ENCODE measurements around the gene MUC2.
A peak's percentile ranks its signal among the peaks of the same experiment; 100 is the strongest.

The MUC2 gene

DNA sequence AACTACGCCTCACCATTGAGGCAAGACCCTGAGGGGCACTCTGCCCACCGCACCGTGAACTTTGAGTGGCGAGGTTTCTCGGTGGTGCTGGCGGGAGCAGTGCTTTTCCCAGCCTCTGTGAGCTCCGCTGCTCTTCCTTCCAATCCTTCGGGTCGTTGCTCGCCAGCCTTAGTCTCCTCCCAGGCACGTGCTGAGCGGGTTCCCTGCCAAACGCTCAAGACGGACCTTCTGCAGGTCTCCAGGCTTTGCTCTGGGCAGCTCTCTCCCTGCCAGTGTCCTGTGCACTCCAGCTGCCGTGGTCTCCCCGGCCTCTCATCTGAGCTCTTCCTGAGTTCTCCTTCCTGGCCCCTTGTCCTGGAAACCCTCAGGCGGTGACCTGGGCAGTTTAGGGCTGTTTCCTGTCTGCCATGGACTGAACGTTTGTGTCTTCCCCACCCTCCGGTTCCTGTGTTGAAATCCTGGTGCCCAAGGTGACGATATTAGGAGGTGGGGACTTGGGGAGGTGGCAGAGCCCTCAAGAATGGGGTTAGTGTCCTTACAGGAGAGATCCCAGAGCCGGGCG, 27.0 kb upstream of the MUC2 start:
- H3K36me3 ChIP-seq (ENCODE audit: insufficient read depth, low read length) = no peaks in the 10 kb centered on the region
- peak overlapping the region; percentile 57 for H3K9ac ChIP-seq (ENCODE audit: insufficient read length)
- H3K9me3 ChIP-seq (ENCODE audit: low read depth, low read length) = no peaks in the 10 kb centered on the region
- TF ChIP-seq EZH2 (IDR thresholded peaks at IDR 0.05) = no peak
- no peak for TF ChIP-seq POLR2AphosphoS5 (IDR thresholded peaks at IDR 0.05; ENCODE audit: borderline replicate concordance, low read depth, low read length)
- TF ChIP-seq FOXP2 (optimal IDR thresholded peaks at IDR 0.05; ENCODE audit: control extremely low read depth, extremely low read length, insufficient read depth) = no peak
- peak overlapping the region; percentile 97 for H3K27ac ChIP-seq
- DNase-seq (ENCODE audit: low read depth, low spot score) = no peak
- peak overlapping the region; percentile 21; the same call in 1 of the 2 replicates for H3K4me3 ChIP-seq

DNA sequence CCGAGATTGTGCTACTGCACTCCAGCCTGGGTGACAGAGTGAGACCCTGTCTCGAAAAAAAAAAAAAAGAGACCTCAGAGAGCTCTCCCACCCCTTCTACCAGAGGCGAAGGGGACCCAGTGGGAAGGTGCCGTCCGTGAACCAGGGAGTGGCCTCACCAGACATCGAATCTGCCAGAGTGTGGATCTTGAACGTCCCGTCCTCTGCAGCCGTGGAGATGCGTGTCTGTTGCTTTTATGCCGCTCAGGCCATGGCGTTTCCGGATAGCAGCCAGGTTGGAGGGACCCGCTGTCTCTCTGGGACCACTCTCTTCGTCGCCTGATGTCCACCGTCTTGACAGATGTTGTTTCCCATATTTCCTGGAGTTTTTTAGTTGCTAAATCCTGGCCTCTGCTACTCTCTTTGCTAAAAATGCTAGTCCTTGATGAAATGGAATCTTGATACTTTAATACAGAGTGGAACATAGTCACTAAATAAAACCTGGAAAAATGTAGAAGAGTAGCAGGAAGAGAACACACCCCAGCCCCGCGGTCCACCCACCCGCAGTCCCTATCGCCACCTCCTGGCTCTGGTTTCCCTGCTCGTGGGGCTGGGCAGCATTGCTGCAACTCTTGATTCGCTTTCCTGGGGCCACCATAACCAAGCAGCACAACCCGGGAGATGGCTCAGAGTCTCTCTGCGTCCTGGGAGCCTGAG, 26.2 kb upstream of the MUC2 start:
- no peak overlapping the region for H3K9ac ChIP-seq (ENCODE audit: insufficient read length)
- TF ChIP-seq FOXP2 (optimal IDR thresholded peaks at IDR 0.05; ENCODE audit: control extremely low read depth, extremely low read length, insufficient read depth) = no peak
- TF ChIP-seq EZH2 (IDR thresholded peaks at IDR 0.05) = no peak
- TF ChIP-seq POLR2AphosphoS5 (IDR thresholded peaks at IDR 0.05; ENCODE audit: borderline replicate concordance, low read depth, low read length) = no peak
- DNase-seq (ENCODE audit: low read depth, low spot score) = no peak

DNA sequence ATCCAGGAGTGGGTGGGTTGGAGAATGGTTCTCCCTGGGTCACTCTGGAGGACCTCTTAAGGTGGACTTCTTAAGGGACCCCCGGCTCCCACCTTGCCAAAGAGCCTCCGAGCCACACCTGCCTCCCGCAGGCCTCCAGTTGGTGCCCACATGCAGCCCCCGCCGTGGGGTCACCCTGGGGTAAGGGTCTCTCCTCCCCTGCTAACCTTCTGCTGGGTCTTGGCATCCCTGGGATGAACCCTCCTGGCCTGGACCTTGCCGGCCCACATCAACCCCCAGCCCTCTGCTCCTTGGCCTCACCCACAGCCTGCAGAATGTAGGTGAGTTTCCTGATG, 25.6 kb upstream of the MUC2 start:
- H3K9ac ChIP-seq (ENCODE audit: insufficient read length) = no peak overlapping the region
- no peak for DNase-seq (ENCODE audit: low read depth, low spot score)
- no peaks in the 10 kb centered on the region for H3K9me3 ChIP-seq (ENCODE audit: low read depth, low read length)
- no peaks in the 10 kb centered on the region for H3K36me3 ChIP-seq (ENCODE audit: insufficient read depth, low read length)
- no peak overlapping the region for H3K4me3 ChIP-seq
- H3K27ac ChIP-seq = no peak overlapping the region
- TF ChIP-seq EZH2 (IDR thresholded peaks at IDR 0.05) = no peak
- TF ChIP-seq POLR2AphosphoS5 (IDR thresholded peaks at IDR 0.05; ENCODE audit: borderline replicate concordance, low read depth, low read length) = no peak
- TF ChIP-seq FOXP2 (optimal IDR thresholded peaks at IDR 0.05; ENCODE audit: control extremely low read depth, extremely low read length, insufficient read depth) = no peak

More for the DNA sequence above, 26.2 kb upstream of the MUC2 start:
- H3K9me3 ChIP-seq (ENCODE audit: low read depth, low read length) = no peaks in the 10 kb centered on the region
- no peak overlapping the region for H3K4me3 ChIP-seq
- H3K36me3 ChIP-seq (ENCODE audit: insufficient read depth, low read length) = no peaks in the 10 kb centered on the region
- H3K27ac ChIP-seq = no peak overlapping the region

DNA sequence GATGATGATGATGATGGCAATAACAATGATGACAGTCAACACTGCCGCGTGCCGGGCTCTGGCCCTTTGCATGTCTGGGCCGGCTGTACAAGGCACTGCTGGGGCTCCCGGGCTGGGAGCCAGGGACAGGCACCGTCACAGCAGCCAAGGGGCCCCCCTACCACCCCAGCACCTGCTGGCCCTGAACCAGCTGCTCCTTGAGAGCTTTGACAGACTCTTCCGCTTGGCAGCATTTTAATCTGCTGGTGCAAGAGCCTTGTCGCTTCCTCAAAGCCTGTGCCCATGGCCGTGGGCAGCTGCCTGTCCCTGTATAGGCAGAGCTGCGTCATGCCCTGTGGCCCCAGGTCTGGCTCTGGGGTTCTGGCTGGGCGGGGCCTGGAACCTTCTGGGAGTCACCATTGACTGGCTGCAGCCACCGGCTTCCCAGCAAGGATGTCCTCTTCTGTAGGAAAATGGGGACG, 25.2 kb upstream of the MUC2 start:
- Histone ChIP-seq H3K4me3 (no peak overlapping the region), H3K27ac (no peak overlapping the region), H3K9me3 (ENCODE audit: low read depth, low read length) (no peaks in the 10 kb centered on the region), H3K9ac (ENCODE audit: insufficient read length) (no peak overlapping the region), H3K36me3 (ENCODE audit: insufficient read depth, low read length) (no peaks in the 10 kb centered on the region)
- TF ChIP-seq EZH2 (IDR thresholded peaks at IDR 0.05) (no peak), POLR2AphosphoS5 (IDR thresholded peaks at IDR 0.05; ENCODE audit: borderline replicate concordance, low read depth, low read length) (no peak)
- DNase-seq (ENCODE audit: low read depth, low spot score) = no peak

DNA sequence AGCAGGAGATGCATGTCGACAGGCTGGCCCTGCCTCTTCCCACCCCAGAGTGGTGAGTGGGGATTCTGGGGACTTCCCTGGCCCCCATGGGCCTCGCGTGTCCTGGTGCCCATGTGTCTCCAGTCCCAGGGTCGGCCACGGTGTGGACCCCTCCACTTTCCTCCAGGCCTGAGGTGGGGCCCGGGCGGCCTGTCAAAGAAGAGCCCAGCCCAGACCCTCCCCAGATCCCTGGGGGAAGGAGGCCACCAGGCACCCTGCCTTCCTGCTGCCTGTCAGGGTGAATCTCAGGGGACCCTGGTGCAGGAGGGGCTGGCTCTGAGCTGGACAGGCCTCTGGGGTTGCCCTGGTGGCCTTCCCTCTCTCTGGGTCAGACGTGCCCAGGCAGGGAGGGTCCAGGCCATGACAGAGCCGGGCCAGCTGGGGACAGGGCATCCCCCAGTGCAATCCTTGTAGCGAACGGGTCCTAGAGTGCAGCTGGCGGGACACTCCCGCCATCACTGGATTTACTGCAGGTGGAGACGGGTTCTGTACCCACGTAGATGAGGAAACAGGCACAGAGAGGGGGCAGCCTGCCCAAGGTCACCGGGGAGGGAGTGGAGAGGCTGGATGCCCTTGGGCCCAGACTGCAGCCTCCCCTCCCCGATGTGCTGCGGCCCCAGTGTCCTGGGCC, 24.6 kb upstream of the MUC2 start:
- Histone ChIP-seq H3K27ac (no peak overlapping the region), H3K4me3 (no peak overlapping the region), H3K36me3 (ENCODE audit: insufficient read depth, low read length) (no peaks in the 10 kb centered on the region), H3K9ac (ENCODE audit: insufficient read length) (no peak overlapping the region), H3K9me3 (ENCODE audit: low read depth, low read length) (no peaks in the 10 kb centered on the region)
- DNase-seq (ENCODE audit: low read depth, low spot score) = no peak
- no peak for TF ChIP-seq EZH2 (IDR thresholded peaks at IDR 0.05)
- no peak for TF ChIP-seq POLR2AphosphoS5 (IDR thresholded peaks at IDR 0.05; ENCODE audit: borderline replicate concordance, low read depth, low read length)
- TF ChIP-seq FOXP2 (optimal IDR thresholded peaks at IDR 0.05; ENCODE audit: control extremely low read depth, extremely low read length, insufficient read depth) = no peak

DNA sequence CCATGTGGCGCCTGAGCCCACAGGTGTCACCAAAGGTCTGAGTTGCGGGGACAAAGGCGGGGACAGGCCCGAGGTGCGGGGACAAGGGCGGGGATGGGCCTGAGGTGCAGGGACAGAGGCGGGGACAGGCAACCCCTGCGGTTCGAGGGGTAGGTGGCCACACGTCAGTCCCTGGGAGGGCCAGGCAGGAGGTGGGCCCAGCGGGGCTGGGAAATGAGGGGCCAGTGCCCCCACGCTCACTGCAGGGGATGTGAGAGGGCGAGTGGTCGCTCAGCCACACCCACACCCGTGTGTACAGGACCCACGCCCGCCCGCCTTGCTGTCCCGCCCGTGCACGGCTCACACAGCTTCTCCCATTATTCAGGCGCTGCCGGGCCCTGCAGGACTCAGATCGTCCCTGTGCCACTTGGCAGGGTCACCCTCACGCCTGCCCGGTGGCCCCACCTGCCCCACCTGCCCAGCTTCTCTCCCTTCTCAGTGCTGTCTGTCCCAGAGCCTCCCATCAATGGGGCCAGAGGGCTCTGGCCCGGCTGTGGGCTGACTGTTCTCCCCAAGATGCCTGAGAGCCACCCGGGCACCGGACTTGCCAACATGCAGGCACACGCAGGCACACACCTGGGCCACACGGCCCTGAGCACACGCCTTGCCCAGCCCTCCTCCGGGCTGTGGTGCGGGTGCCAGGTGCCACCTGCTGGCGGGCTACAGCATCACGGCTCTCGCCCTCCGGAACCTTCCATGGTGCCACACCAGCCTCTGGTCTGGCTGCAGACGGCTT, 23.9 kb upstream of the MUC2 start:
- Histone ChIP-seq H3K9ac (ENCODE audit: insufficient read length) (no peak overlapping the region), H3K27ac (no peak overlapping the region)
- no peak for DNase-seq (ENCODE audit: low read depth, low spot score)

DNA sequence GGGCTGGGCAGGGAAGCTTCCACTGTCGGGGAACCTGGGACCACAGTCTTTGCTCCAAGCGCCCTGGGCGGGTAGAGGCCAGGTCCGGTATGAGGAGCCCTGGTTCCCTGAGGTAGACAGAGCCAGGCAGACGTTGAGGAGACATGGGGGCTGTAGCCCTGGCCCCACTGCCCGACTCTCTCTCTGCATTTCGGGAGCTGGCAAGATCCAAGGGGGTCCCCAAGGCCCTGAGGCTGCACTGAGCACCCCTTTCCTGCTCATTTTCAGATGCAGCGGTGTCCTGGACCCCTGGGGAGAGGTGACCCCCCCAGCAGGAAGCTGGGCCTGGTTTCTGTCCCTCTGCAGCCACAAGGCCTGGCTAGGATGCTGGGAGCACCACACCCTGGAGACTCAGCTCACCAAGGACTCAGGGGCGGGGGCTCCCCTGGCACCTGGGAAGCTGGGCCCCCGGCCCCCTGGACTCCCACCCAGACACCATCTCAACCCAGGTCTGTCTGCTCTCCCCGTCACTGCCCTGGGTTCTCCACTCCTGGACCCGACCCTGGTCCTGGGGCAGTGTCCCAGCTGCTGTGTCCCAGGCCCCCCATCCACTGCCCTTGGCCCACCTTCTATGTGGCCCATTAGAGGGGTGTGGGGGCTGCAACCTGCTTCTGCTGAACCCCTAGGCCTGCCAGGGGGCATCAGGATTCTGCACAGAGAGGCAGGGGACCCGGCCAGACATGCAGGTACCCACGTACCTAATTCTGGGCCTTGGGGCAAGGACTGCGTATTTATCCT, 23.1 kb upstream of the MUC2 start:
- TF ChIP-seq EZH2 (IDR thresholded peaks at IDR 0.05) (no peak), POLR2AphosphoS5 (IDR thresholded peaks at IDR 0.05; ENCODE audit: borderline replicate concordance, low read depth, low read length) (no peak), FOXP2 (optimal IDR thresholded peaks at IDR 0.05; ENCODE audit: control extremely low read depth, extremely low read length, insufficient read depth) (no peak)
- Histone ChIP-seq H3K36me3 (ENCODE audit: insufficient read depth, low read length) (no peaks in the 10 kb centered on the region), H3K27ac (no peak overlapping the region)

More for the DNA sequence above, 23.9 kb upstream of the MUC2 start:
- Histone ChIP-seq H3K4me3 (no peak overlapping the region), H3K9me3 (ENCODE audit: low read depth, low read length) (no peaks in the 10 kb centered on the region), H3K36me3 (ENCODE audit: insufficient read depth, low read length) (no peaks in the 10 kb centered on the region)
- TF ChIP-seq FOXP2 (optimal IDR thresholded peaks at IDR 0.05; ENCODE audit: control extremely low read depth, extremely low read length, insufficient read depth) (peak; percentile 45), EZH2 (IDR thresholded peaks at IDR 0.05) (no peak), POLR2AphosphoS5 (IDR thresholded peaks at IDR 0.05; ENCODE audit: borderline replicate concordance, low read depth, low read length) (no peak)

More for the DNA sequence above, 23.1 kb upstream of the MUC2 start:
- Histone ChIP-seq H3K9me3 (ENCODE audit: low read depth, low read length) (no peaks in the 10 kb centered on the region), H3K4me3 (no peak overlapping the region), H3K9ac (ENCODE audit: insufficient read length) (no peak overlapping the region)
- DNase-seq (ENCODE audit: low read depth, low spot score) = no peak

All from SK-N-MC (cell line).